HL-60 (cell line): ENCODE measurements around the gene OXSR1.

Experiments
- DNase-seq, 2 experiments: peaks; one replicate each; pipeline ENCODE4 v3.0.0-alpha.2; 2010 to 2020; ENCODE audit warnings: low read depth in 1 of 2, low spot score in 1 of 2
- H3K27ac ChIP-seq: fragments of 250-450 bp; sonication (Bioruptor Pico); replicated peaks from 2 replicates; pipeline ENCODE4 v1.5.1; 2020; ENCODE audit warnings: mild to moderate bottlenecking, moderate library complexity
- H3K27me3 ChIP-seq: fragments of 250-450 bp; sonication (Bioruptor Pico); 2 replicates; pipeline ENCODE4 v1.5.1; 2021; ENCODE audit warnings: mild to moderate bottlenecking, moderate library complexity; ENCODE audit not compliant: insufficient read depth, poor library complexity, severe bottlenecking
- H3K4me3 ChIP-seq: replicated peaks from 2 replicates; pipeline ENCODE4 v1.5.1; 2011; ENCODE audit warnings: mild to moderate bottlenecking, control low read depth, low read length; ENCODE audit not compliant: insufficient read depth
- CTCF ChIP-seq: IDR thresholded peaks from one replicate; pipeline ENCODE4 v1.5.1; 2011; ENCODE audit warnings: low read length, control low read depth, inconsistent platforms; ENCODE audit not compliant: insufficient read depth
- GABPA ChIP-seq: IDR thresholded peaks from 2 replicates; pipeline ENCODE4 v1.6.1; 2012; ENCODE audit warnings: low read depth
- POLR2AphosphoS5 ChIP-seq: IDR thresholded peaks from 2 replicates; pipeline ENCODE4 v1.6.1; 2012; ENCODE audit warnings: low read depth
- REST ChIP-seq: IDR thresholded peaks from 2 replicates; pipeline ENCODE4 v1.6.1; 2012; ENCODE audit warnings: low read depth; ENCODE audit not compliant: insufficient replicate concordance
- SPI1 ChIP-seq: IDR thresholded peaks from 2 replicates; pipeline ENCODE4 v1.6.1; 2012; ENCODE audit warnings: low read depth, mild to moderate bottlenecking, borderline replicate concordance

Gene OXSR1

GRCh38 chr3:38121832-38122461, 43.4 kb upstream of the OXSR1 start:
- Histone ChIP-seq H3K27me3 (no peaks in the 10 kb centered on the region), H3K4me3 (no peak overlapping the region), H3K27ac (no peak overlapping the region)
- no peak for DNase-seq
- TF ChIP-seq CTCF (no peak), SPI1 (no peak), GABPA (no peak), POLR2AphosphoS5 (no peak), REST (no peak)

- H3K4me3 ChIP-seq = no peak overlapping the region
- H3K27ac ChIP-seq = no peak overlapping the region
- no peaks in the 10 kb centered on the region for H3K27me3 ChIP-seq
- TF ChIP-seq REST (no peak), POLR2AphosphoS5 (no peak), GABPA (no peak), SPI1 (no peak)
- no peak for DNase-seq
Observed at GRCh38 chr3:38122712-38123290, 42.5 kb upstream of the OXSR1 start.

GRCh38 chr3:38124324-38125122, 40.8 kb upstream of the OXSR1 start:
- Histone ChIP-seq H3K27me3 (no peaks in the 10 kb centered on the region), H3K4me3 (no peak overlapping the region), H3K27ac (no peak overlapping the region)
- no peak for TF ChIP-seq SPI1
- no peak for TF ChIP-seq GABPA
- TF ChIP-seq REST = no peak
- TF ChIP-seq POLR2AphosphoS5 = no peak
- TF ChIP-seq CTCF = no peak
- DNase-seq = no peak
